ENCODE measurements around the gene PAK1.

PAK1 gene

DNA sequence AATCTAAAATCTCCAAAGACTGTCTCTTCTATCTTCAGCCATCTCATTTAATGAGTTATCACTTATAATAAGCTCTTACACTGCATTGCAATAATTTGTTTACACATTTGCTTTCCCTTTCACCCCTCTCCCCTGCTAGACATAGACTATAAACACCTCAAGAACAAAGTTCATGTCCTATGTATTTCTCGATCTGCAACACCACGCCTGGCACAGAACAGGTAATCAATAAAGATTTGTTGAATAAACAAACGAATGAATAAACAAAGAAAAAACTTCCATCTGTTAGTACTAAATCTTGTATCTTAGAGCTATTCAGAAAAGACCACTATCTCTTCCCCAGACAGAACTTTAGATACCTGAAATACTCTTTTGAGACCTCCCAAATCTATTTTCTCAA, 77.6 kb downstream of the PAK1 start:
- no peak overlapping the region for H3K4ac ChIP-seq (ENCODE audit: low read length)
- H3K9ac ChIP-seq (ENCODE audit: low read depth, low read length, poor library complexity), result no peak overlapping the region
- H3K27ac ChIP-seq (replicated peaks; ENCODE audit: low read length), result no peak overlapping the region
- H2BK15ac ChIP-seq (ENCODE audit: low read length), result no peak overlapping the region
- H3K18ac ChIP-seq (ENCODE audit: low read length), result no peak overlapping the region
- no peak overlapping the region for H3K14ac ChIP-seq (ENCODE audit: low read length)
- no peak overlapping the region for H3K4me3 ChIP-seq (ENCODE audit: low read length in 2 of 2)
- H2BK5ac ChIP-seq (ENCODE audit: low read length), result no peak overlapping the region
- no peaks in the 10 kb centered on the region for H3K79me1 ChIP-seq (ENCODE audit: low read depth, low read length)
- H2BK12ac ChIP-seq (ENCODE audit: low read length), result no peak overlapping the region
- no peak for DNase-seq (ENCODE audit: low spot score)
- no peak overlapping the region for H3K23ac ChIP-seq (ENCODE audit: low read depth, low read length, poor library complexity)
- peaks cover 0 to 7% of the 10 kb centered on the region in 2 donors for H3K4me1 ChIP-seq (ENCODE audit: control insufficient read depth in 2 of 2, insufficient read depth in 1 of 2, low read depth in 1 of 2, low read length in 2 of 2)
- no peak overlapping the region for H4K8ac ChIP-seq (ENCODE audit: low read depth, low read length)
- H2AFZ ChIP-seq (ENCODE audit: low read length), result no peak overlapping the region
- H2AK5ac ChIP-seq (ENCODE audit: low read depth, low read length), result no peak overlapping the region
- H3K36me3 ChIP-seq (replicated peaks in 1 of 2; ENCODE audit: control insufficient read depth in 2 of 2, insufficient read depth in 2 of 2, low read length in 2 of 2), result peaks cover under 1 to 11% of the 10 kb centered on the region in 2 donors
- no peaks in the 10 kb centered on the region for H3K27me3 ChIP-seq (ENCODE audit: control insufficient read depth in 3 of 3, insufficient read depth in 3 of 3, low read depth in 1 of 3, low read length in 3 of 3)
- H3K4me2 ChIP-seq (ENCODE audit: insufficient read depth, low read length, poor library complexity, severe bottlenecking), result no peak overlapping the region
- H4K91ac ChIP-seq (ENCODE audit: low read depth, low read length, poor library complexity), result no peak overlapping the region
- no CpG with 5 or more reads among the region's 3 CpGs for WGBS, 2 donors (ENCODE audit: extremely low coverage in 2 of 2, insufficient read length in 2 of 2, insufficient replicate concordance in 1 of 2)
- H2BK120ac ChIP-seq (ENCODE audit: low read depth, low read length), result no peak overlapping the region
- H3K9me3 ChIP-seq (replicated peaks in 1 of 2; ENCODE audit: control insufficient read depth in 2 of 2, insufficient read depth in 1 of 2, low read depth in 1 of 2, low read length in 2 of 2), result no peaks in the 10 kb centered on the region

DNA sequence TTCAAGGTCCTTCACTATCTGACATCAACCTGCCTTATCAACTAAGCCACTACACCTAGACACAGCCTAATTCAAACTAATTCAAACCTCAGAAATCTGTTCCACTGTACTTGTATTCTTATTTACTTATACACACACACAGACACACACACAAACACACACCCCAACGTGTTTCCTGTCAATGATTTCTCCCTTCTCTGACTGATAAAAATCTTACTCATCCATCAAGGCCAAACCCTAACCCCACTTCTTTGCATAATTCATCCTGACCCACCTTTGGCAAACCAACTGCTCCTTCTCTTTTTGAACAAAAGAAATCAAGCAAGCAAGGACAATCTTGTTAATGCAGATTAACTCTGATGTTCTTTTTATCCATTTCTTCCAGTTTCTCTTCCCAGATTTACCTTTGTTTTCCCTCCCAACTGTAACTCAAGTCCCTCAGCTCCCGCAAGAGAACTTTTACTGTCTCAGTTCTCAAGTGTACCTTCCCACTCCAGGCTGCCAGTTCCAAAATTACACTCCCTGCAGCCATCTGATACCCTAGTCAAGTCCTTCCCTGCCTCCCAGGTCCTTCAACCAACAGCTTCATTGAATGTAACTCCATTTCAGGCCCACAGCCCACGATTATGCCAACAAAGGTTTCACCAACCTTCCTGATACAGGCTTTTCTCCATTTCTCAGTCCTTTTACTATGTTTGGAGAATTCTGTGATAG, 78.3 kb downstream of the PAK1 start:
- Histone ChIP-seq H3K9ac (ENCODE audit: low read depth, low read length, poor library complexity) (no peak overlapping the region), H3K9me3 (replicated peaks in 1 of 2; ENCODE audit: control insufficient read depth in 2 of 2, insufficient read depth in 1 of 2, low read depth in 1 of 2, low read length in 2 of 2) (no peaks in the 10 kb centered on the region), H2AFZ (ENCODE audit: low read length) (no peak overlapping the region), H3K4ac (ENCODE audit: low read length) (no peak overlapping the region), H3K4me1 (ENCODE audit: control insufficient read depth in 2 of 2, insufficient read depth in 1 of 2, low read depth in 1 of 2, low read length in 2 of 2) (peaks cover 0 to 4% of the 10 kb centered on the region in 2 donors), H3K4me3 (ENCODE audit: low read length in 2 of 2) (no peak overlapping the region), H4K8ac (ENCODE audit: low read depth, low read length) (no peak overlapping the region), H3K14ac (ENCODE audit: low read length) (no peak overlapping the region), H4K91ac (ENCODE audit: low read depth, low read length, poor library complexity) (no peak overlapping the region), H2BK12ac (ENCODE audit: low read length) (no peak overlapping the region), H2AK5ac (ENCODE audit: low read depth, low read length) (no peak overlapping the region), H3K27ac (replicated peaks; ENCODE audit: low read length) (no peak overlapping the region), H3K36me3 (replicated peaks in 1 of 2; ENCODE audit: control insufficient read depth in 2 of 2, insufficient read depth in 2 of 2, low read length in 2 of 2) (peaks cover 2 to 18% of the 10 kb centered on the region in 2 donors), H2BK5ac (ENCODE audit: low read length) (no peak overlapping the region), H3K79me1 (ENCODE audit: low read depth, low read length) (no peaks in the 10 kb centered on the region), H3K23ac (ENCODE audit: low read depth, low read length, poor library complexity) (no peak overlapping the region), H2BK15ac (ENCODE audit: low read length) (no peak overlapping the region), H2BK120ac (ENCODE audit: low read depth, low read length) (no peak overlapping the region), H3K27me3 (ENCODE audit: control insufficient read depth in 3 of 3, insufficient read depth in 3 of 3, low read depth in 1 of 3, low read length in 3 of 3) (no peaks in the 10 kb centered on the region), H3K4me2 (ENCODE audit: insufficient read depth, low read length, poor library complexity, severe bottlenecking) (no peak overlapping the region), H3K18ac (ENCODE audit: low read length) (no peak overlapping the region)
- no CpG with 5 or more reads among the region's 3 CpGs for WGBS, 2 donors (ENCODE audit: extremely low coverage in 2 of 2, insufficient read length in 2 of 2, insufficient replicate concordance in 1 of 2)
- no peak for DNase-seq (ENCODE audit: low spot score)

DNA sequence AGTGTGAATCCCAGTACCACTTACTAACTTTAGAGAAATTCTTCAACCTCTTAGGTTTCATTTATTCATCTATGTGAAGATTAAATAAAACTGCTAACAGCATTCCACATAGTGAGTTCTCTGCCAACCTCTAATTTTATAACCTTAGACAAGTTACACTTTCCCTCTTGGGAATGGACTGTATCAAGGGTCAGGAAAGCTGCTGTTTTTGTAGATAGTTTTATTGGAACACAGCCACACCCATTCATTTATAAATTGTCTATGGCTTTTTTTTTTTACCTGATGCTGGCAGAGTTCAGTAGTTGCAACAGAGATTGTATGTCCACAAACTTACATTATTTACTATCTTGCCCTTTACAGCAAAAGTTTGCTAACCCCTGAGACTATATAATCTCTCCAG, 81.1 kb downstream of the PAK1 start:
- Histone ChIP-seq H2BK12ac (ENCODE audit: low read length) (no peak overlapping the region), H3K4ac (ENCODE audit: low read length) (no peak overlapping the region), H3K4me1 (ENCODE audit: control insufficient read depth in 2 of 2, insufficient read depth in 1 of 2, low read depth in 1 of 2, low read length in 2 of 2) (peaks cover 0 to 2% of the 10 kb centered on the region in 2 donors), H3K27ac (replicated peaks; ENCODE audit: low read length) (no peak overlapping the region), H3K4me2 (ENCODE audit: insufficient read depth, low read length, poor library complexity, severe bottlenecking) (no peak overlapping the region), H2BK15ac (ENCODE audit: low read length) (no peak overlapping the region), H3K4me3 (ENCODE audit: low read length in 2 of 2) (no peak overlapping the region), H3K79me1 (ENCODE audit: low read depth, low read length) (no peaks in the 10 kb centered on the region), H3K9ac (ENCODE audit: low read depth, low read length, poor library complexity) (no peak overlapping the region), H2AFZ (ENCODE audit: low read length) (no peak overlapping the region), H3K36me3 (replicated peaks in 1 of 2; ENCODE audit: control insufficient read depth in 2 of 2, insufficient read depth in 2 of 2, low read length in 2 of 2) (peaks cover 2 to 32% of the 10 kb centered on the region in 2 donors), H3K14ac (ENCODE audit: low read length) (no peak overlapping the region), H2BK5ac (ENCODE audit: low read length) (no peak overlapping the region), H4K8ac (ENCODE audit: low read depth, low read length) (no peak overlapping the region), H2BK120ac (ENCODE audit: low read depth, low read length) (no peak overlapping the region), H4K91ac (ENCODE audit: low read depth, low read length, poor library complexity) (no peak overlapping the region), H3K18ac (ENCODE audit: low read length) (no peak overlapping the region), H3K27me3 (ENCODE audit: control insufficient read depth in 3 of 3, insufficient read depth in 3 of 3, low read depth in 1 of 3, low read length in 3 of 3) (no peaks in the 10 kb centered on the region), H3K23ac (ENCODE audit: low read depth, low read length, poor library complexity) (no peak overlapping the region), H2AK5ac (ENCODE audit: low read depth, low read length) (no peak overlapping the region), H3K9me3 (replicated peaks in 1 of 2; ENCODE audit: control insufficient read depth in 2 of 2, insufficient read depth in 1 of 2, low read depth in 1 of 2, low read length in 2 of 2) (no peaks in the 10 kb centered on the region)
- DNase-seq (ENCODE audit: low spot score), result no peak

DNA sequence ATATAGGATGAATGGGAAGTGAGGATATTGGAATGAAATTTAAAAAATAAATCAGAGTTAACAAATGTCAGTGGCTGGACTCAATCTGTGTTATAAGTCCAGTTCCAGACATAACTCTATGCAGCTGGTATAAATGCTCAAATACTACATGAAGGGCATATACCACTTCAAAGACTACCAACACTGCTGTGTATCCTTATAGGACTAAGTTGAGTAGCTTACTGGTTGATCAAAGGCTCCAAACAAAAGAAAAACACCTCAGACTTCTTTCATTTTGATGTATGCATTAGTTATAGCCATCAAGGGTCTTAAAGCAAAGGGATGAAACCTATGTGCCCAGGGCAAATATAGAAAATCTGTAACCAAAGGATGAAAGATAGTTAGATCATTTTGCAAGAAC, 86.2 kb downstream of the PAK1 start:
- H2BK15ac ChIP-seq (ENCODE audit: low read length), result no peak overlapping the region
- no peak overlapping the region for H3K27ac ChIP-seq (replicated peaks; ENCODE audit: low read length)
- no peaks in the 10 kb centered on the region for H3K9me3 ChIP-seq (replicated peaks in 1 of 2; ENCODE audit: control insufficient read depth in 2 of 2, insufficient read depth in 1 of 2, low read depth in 1 of 2, low read length in 2 of 2)
- H3K4ac ChIP-seq (ENCODE audit: low read length), result no peak overlapping the region
- H3K36me3 ChIP-seq (replicated peaks in 1 of 2; ENCODE audit: control insufficient read depth in 2 of 2, insufficient read depth in 2 of 2, low read length in 2 of 2), result peaks cover 2 to 53% of the 10 kb centered on the region in 2 donors
- no peaks in the 10 kb centered on the region for H3K4me1 ChIP-seq (ENCODE audit: control insufficient read depth in 2 of 2, insufficient read depth in 1 of 2, low read depth in 1 of 2, low read length in 2 of 2)
- H2BK120ac ChIP-seq (ENCODE audit: low read depth, low read length), result no peak overlapping the region
- H3K79me1 ChIP-seq (ENCODE audit: low read depth, low read length), result no peaks in the 10 kb centered on the region
- no peak overlapping the region for H4K8ac ChIP-seq (ENCODE audit: low read depth, low read length)
- DNase-seq (ENCODE audit: low spot score), result no peak
- no peak overlapping the region for H3K4me2 ChIP-seq (ENCODE audit: insufficient read depth, low read length, poor library complexity, severe bottlenecking)
- no peak overlapping the region for H3K23ac ChIP-seq (ENCODE audit: low read depth, low read length, poor library complexity)
- no peak overlapping the region for H2AFZ ChIP-seq (ENCODE audit: low read length)
- no peaks in the 10 kb centered on the region for H3K27me3 ChIP-seq (ENCODE audit: control insufficient read depth in 3 of 3, insufficient read depth in 3 of 3, low read depth in 1 of 3, low read length in 3 of 3)
- H3K18ac ChIP-seq (ENCODE audit: low read length), result no peak overlapping the region
- no peak overlapping the region for H3K14ac ChIP-seq (ENCODE audit: low read length)
- H3K9ac ChIP-seq (ENCODE audit: low read depth, low read length, poor library complexity), result no peak overlapping the region
- no peak overlapping the region for H2BK12ac ChIP-seq (ENCODE audit: low read length)
- no peak overlapping the region for H4K91ac ChIP-seq (ENCODE audit: low read depth, low read length, poor library complexity)
- no peak overlapping the region for H2BK5ac ChIP-seq (ENCODE audit: low read length)
- H3K4me3 ChIP-seq (ENCODE audit: low read length in 2 of 2), result no peak overlapping the region
- H2AK5ac ChIP-seq (ENCODE audit: low read depth, low read length), result no peak overlapping the region

Data from neuronal stem cell (in vitro differentiated cells).